Adrenal gland (tissue), 19 donors: ENCODE data around the gene SCLY. TPM values are rescaled to one million over a fixed set of nuclear protein-coding genes. Genes with fewer than 3 reads are reported as not detected.

ENCODE experiments used
- DNase-seq, 7 donors: peaks; one replicate each; pipeline ENCODE4 v3.0.0-alpha.2; 2019 to 2020
- H3K27ac ChIP-seq, 5 donors: fragments of 200-600 bp; sonication (generic) in 4 of 5; 1 replicate in 3 of 5; 2 replicates in 2 of 5; pipeline versions ENCODE4 v1.5.1 to v1.8.0; 2016 to 2020; ENCODE audit warnings: mild to moderate bottlenecking in 1 of 5
- H3K27me3 ChIP-seq: fragments of 200-600 bp; 2 replicates; pipeline ENCODE4 v1.8.0; 2021
- H3K36me3 ChIP-seq, 2 donors: fragments of 200-600 bp; replicated peaks in 1 of 2; 1 replicate in 1 of 2; 2 replicates in 1 of 2; pipeline versions ENCODE4 v1.5.1 to v1.8.0; 2018 to 2022
- H3K4me1 ChIP-seq, 2 donors: fragments of 200-600 bp; replicated peaks in 1 of 2; 1 replicate in 1 of 2; 2 replicates in 1 of 2; pipeline versions ENCODE4 v1.5.1 to v1.8.0; 2018 to 2021
- H3K4me3 ChIP-seq, 4 donors: fragments of 200-600 bp; sonication (generic) in 3 of 4; one replicate each; pipeline ENCODE4 v1.5.1; 2016 to 2018
- H3K9me3 ChIP-seq, 3 donors: fragments of 200-600 bp; sonication (generic) in 1 of 3; replicated peaks in 1 of 3; 1 replicate in 2 of 3; 2 replicates in 1 of 3; pipeline versions ENCODE4 v1.5.1 to v1.8.0; 2016 to 2021
- POLR2A ChIP-seq, 2 donors: fragments of 450-650 bp; IDR thresholded peaks; one replicate each; pipeline ENCODE4 v1.6.1; 2017; ENCODE audit warnings: antibody characterized with exemption in 2 of 2, mild to moderate bottlenecking in 2 of 2, moderate library complexity in 1 of 2
- WGBS, 4 donors: extraction: QIAGEN DNeasy Blood & Tissue Kit in 2 of 4; methylation state at CpG; one replicate each; pipeline versions ENCODE4 v1.1.5 to v1.1.7; 2013 to 2017; 5-methylcytosine and 5-hydroxymethylcytosine counted together
- intact Hi-C, 2 donors: fragments of 100-400 bp; cut with DNase I; formaldehyde crosslinking; loops; one replicate each; pipeline versions ENCODE4 v1.14.1 to v1.15.0; 2022 to 2023
- long read RNA-seq, 10 donors: library from polyadenylated mRNA in 3 of 10; unstranded in 2 of 10; stranded (forward) in 1 of 10; transcript quantifications; one replicate each; pipeline ENCODE4 v2.0.0 and lab custom pipeline, GENCODE V29; 2021 to 2026
- polyA plus RNA-seq, 3 donors: library from polyadenylated mRNA; stranded (reverse); fragments of 200-250 nt in 2 of 3; fragments of 350-450 nt in 1 of 3; fragmentation: Illumina TruSeq in 1 of 3; extraction: RNeasy Lipid Tissue Mini Kit (QIAGEN cat#74804) in 1 of 3; gene quantifications; one replicate each; pipeline ENCODE4 v1.2.3, GENCODE V29; 2013 to 2014
- total RNA-seq, 9 donors: library from RNA; depleted of rRNA in 4 of 9; stranded (reverse); fragments of >200 nt in 4 of 9; fragments of 120-200 nt in 1 of 9; fragmentation: NEBNext Ultra II Directional in 1 of 9; extraction: Animal tissue kit (Norgen Biotek cat#: 25700) in 1 of 9; gene quantifications; one replicate each; pipeline versions ENCODE4 v1.1.0 to v1.2.4, GENCODE V29; 2013 to 2023
- TF ChIP-seq, protein P1 (sequence below), 6 experiments: fragments of 450-650 bp in 4 of 6; fragments of 200-600 bp in 2 of 6; sonication (generic) in 1 of 6; IDR thresholded peaks; 1 replicate in 5 of 6; 2 replicates in 1 of 6; pipeline versions ENCODE4 v1.5.1 to v1.8.0; 2016 to 2021; ENCODE audit warnings: antibody characterized with exemption in 6 of 6, mild to moderate bottlenecking in 2 of 6, moderate library complexity in 1 of 6
- donor health status: healthy with polysubstance abuse.
- donor health status: Bipolar disorder and iron deficiency.
- donor health status: DM: yes; HTN: yes; CAD: no.
- donor health status: DM: no; HTN: no; CAD: no.
- donor health status: DM: no; HTN: no; CAD: no.
- donor health status: DM: yes; HTN: yes; CAD: no.

SCLY gene, protein sequence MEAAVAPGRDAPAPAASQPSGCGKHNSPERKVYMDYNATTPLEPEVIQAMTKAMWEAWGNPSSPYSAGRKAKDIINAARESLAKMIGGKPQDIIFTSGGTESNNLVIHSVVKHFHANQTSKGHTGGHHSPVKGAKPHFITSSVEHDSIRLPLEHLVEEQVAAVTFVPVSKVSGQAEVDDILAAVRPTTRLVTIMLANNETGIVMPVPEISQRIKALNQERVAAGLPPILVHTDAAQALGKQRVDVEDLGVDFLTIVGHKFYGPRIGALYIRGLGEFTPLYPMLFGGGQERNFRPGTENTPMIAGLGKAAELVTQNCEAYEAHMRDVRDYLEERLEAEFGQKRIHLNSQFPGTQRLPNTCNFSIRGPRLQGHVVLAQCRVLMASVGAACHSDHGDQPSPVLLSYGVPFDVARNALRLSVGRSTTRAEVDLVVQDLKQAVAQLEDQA
- 10 to 100 TPM in 3 of 9 donors, 1 to 10 TPM in 6; 2.4 to 11.0 (median 7.8) TPM for total RNA-seq
- 1 to 10 TPM; 5.8 to 9.8 (median 8.6) TPM for polyA plus RNA-seq
- long read RNA-seq, donor 1, partial matches to known transcripts: 0 of 1 reads
- long read RNA-seq, donor 1, other reads (novel, unspliced or antisense): 0 of 1 reads
- long read RNA-seq, donor 2, partial matches to known transcripts: 0 of 1 reads
- long read RNA-seq, donor 2, other reads (novel, unspliced or antisense): 0 of 1 reads
- long read RNA-seq, donor 3, partial matches to known transcripts: 0 of 2 reads
- long read RNA-seq, donor 3, other reads (novel, unspliced or antisense): 0 of 2 reads
- long read RNA-seq, donor 4, partial matches to known transcripts: 0 of 3 reads
- long read RNA-seq, donor 4, other reads (novel, unspliced or antisense): 1 of 3 reads
- long read RNA-seq, donor 5, transcript SCLY-201 (12 exons, 2,562 nt): major isoform, 6 of 13 reads
- long read RNA-seq, donor 5, partial matches to known transcripts: 2 of 13 reads
- long read RNA-seq, donor 5, other reads (novel, unspliced or antisense): 3 of 13 reads
- long read RNA-seq, donor 6, partial matches to known transcripts: 0 of 2 reads
- long read RNA-seq, donor 6, other reads (novel, unspliced or antisense): 1 of 2 reads
- long read RNA-seq, donor 7, partial matches to known transcripts: 0 of 1 reads
- long read RNA-seq, donor 7, other reads (novel, unspliced or antisense): 0 of 1 reads
- long read RNA-seq, donor 8, partial matches to known transcripts: 0 of 5 reads
- long read RNA-seq, donor 8, other reads (novel, unspliced or antisense): 0 of 5 reads
- long read RNA-seq, donor 9, partial matches to known transcripts: 0 of 2 reads
- long read RNA-seq, donor 9, other reads (novel, unspliced or antisense): 0 of 2 reads
- long read RNA-seq, donor 10: 0 reads

DNA sequence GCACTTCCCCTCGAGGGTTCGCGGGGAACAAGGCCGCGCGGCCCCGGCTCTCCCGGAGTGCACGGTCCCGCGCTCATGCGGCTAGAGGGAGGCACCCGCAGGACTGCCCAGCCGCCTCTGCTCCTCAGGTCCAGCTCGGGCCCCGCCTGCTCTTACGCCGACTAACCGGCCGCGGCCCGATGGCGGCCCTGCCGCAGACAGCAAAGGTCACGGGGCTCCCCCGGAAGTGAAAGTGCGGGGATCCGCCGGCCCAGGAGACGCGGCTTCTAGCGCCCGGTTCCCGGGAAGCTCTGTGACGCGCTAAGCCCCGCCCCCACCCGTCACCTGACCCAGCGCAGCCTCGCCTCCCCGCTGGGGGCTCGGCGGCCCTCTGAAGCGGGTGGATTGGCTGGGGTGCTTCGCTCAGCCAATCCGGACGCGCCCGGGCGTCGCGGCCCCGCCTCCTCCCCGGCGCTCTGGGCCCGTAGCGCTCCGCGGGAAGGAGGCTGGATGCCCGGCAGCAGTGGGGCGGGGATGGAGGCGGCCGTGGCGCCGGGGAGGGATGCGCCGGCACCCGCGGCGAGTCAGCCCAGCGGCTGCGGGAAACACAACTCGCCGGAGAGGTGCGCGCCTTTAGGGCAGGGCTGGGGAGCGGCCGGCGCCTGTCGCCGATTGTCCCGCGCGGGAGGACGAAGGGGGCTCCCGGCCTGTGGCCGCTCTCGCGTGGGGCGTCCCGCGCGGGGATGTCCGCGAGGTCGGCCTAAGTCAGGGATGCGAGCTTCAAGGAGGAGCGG lies at the start of gene SCLY:
SCLY (plus strand) TSS at position 460 of the 773 bp plus-strand sequence; CDS start at position 514, 54 bp downstream.
- no peaks in the 10 kb centered on the region for H3K27me3 ChIP-seq
- 0 to 1% (median 1%) methylated on average over 1 to 98 of the region's 98 CpGs for WGBS, 4 donors
- intact Hi-C loops: loop anchor here in 1 of 2 donors (5.0 kb wide), 1 partner anchor 93 kb away; the partner anchor contains the start of gene UBE2F
- peak; percentile 77 to 89 for TF ChIP-seq POLR2A (IDR thresholded peaks at IDR 0.05)
- TF ChIP-seq, protein P1, sequence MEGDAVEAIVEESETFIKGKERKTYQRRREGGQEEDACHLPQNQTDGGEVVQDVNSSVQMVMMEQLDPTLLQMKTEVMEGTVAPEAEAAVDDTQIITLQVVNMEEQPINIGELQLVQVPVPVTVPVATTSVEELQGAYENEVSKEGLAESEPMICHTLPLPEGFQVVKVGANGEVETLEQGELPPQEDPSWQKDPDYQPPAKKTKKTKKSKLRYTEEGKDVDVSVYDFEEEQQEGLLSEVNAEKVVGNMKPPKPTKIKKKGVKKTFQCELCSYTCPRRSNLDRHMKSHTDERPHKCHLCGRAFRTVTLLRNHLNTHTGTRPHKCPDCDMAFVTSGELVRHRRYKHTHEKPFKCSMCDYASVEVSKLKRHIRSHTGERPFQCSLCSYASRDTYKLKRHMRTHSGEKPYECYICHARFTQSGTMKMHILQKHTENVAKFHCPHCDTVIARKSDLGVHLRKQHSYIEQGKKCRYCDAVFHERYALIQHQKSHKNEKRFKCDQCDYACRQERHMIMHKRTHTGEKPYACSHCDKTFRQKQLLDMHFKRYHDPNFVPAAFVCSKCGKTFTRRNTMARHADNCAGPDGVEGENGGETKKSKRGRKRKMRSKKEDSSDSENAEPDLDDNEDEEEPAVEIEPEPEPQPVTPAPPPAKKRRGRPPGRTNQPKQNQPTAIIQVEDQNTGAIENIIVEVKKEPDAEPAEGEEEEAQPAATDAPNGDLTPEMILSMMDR (IDR thresholded peaks at IDR 0.05): peak in 2 of 6 experiments; percentile 4 to 11
- H3K4me1 ChIP-seq: peaks cover 0 to 14% of the 10 kb centered on the region in 2 donors
- peak within 1 kb of the TSS; percentile 50 to 93 (median 88) for H3K27ac ChIP-seq
- DNase-seq: peak; percentile 97 to 98 (median 98)
- H3K9me3 ChIP-seq: no peaks in the 10 kb centered on the region
- peaks cover 0 to 9% of the 10 kb centered on the region in 2 donors for H3K36me3 ChIP-seq
- peak within 1 kb of the TSS; percentile 65 to 99 (median 85) for H3K4me3 ChIP-seq

DNA sequence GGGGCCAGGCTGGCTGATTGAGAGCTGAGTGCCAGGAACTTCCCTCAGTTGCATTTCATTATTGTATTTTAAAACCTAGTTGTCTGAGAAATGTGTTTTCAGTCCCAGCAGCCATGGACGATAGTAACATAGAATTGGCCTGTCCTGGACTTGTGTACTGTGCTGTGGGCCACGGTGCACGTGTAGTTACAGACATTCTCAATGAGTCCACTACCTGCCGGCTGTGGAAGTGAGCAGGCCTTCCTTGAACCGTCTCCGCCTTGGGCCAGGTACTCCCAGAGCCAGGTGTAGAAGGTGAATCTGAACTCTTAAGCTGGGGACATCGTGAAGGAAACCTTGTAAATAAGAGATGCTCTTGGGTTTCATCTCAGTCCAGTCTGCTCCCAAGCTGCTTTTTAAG lies 47.0 kb upstream of the SCLY start:
- H3K9me3 ChIP-seq: no peaks in the 10 kb centered on the region
- H3K27me3 ChIP-seq: no peaks in the 10 kb centered on the region
- WGBS, 4 donors: 97 to 100% (median 97%) methylated on average over 7 of the region's 7 CpGs
- DNase-seq: no peak
- no peaks in the 10 kb centered on the region for H3K4me1 ChIP-seq
- no peak overlapping the region for H3K4me3 ChIP-seq
- intact Hi-C loops: no loop called here
- TF ChIP-seq, protein P1 (IDR thresholded peaks at IDR 0.05): no peak
- no peak overlapping the region for H3K27ac ChIP-seq
- H3K36me3 ChIP-seq: peaks cover 0 to 3% of the 10 kb centered on the region in 2 donors

DNA sequence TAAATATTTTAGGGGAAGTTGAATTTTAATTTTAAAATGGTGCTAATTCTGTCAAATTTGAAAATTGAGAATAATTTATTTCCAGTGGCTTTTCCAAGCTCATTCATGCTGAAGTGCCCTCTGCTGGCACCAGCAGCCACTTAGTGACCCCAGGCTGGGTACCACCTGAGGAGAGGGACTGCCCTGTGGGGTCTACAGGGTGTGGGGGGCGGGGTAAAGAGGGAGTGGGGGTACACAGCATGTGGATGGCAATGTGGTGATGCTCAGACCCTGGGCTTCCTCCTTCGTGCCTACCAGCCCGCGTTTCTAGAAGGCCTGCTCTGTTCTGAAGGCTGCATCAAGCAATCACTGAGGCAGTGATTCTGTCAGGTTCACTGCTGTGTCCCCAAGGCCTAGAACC lies 45.1 kb upstream of the SCLY start:
- WGBS, 4 donors: 67 to 95% (median 82%) methylated on average over 1 to 4 of the region's 4 CpGs
- Histone ChIP-seq H3K4me1 (no peaks in the 10 kb centered on the region), H3K4me3 (no peak overlapping the region), H3K9me3 (no peaks in the 10 kb centered on the region), H3K27ac (no peak overlapping the region), H3K27me3 (no peaks in the 10 kb centered on the region), H3K36me3 (peaks cover 0 to 3% of the 10 kb centered on the region in 2 donors)
- TF ChIP-seq, protein P1 (IDR thresholded peaks at IDR 0.05): no peak
- TF ChIP-seq POLR2A (IDR thresholded peaks at IDR 0.05): no peak
- DNase-seq: no peak
- intact Hi-C loops: no loop called here
